Left hindlimb (tissue), 1 donor: Measurements from ENCODE around the gene IL3.

Source experiments
- DNase-seq: peaks from one replicate; pipeline ENCODE4 v3.0.0-alpha.2; 2018

The IL3 gene

GRCh38 chr5:132057498-132058255 lies 2.8 kb upstream of the IL3 start:
- no peak for DNase-seq

- no peak for DNase-seq
These were observed 1.8 kb upstream of the IL3 start for GRCh38 chr5:132058646-132059042.

GRCh38 chr5:132059043-132059695 lies 1.3 kb upstream of the IL3 start:
- DNase-seq, result no peak

GRCh38 chr5:132059696-132060500 lies 557 bp upstream of the IL3 start:
- DNase-seq, result no peak

- DNase-seq, result peak; percentile 59
These were observed 2.8 kb downstream of the IL3 start for GRCh38 chr5:132063090-132063911.

- no peak for DNase-seq
These were observed 3.7 kb downstream of the IL3 start for GRCh38 chr5:132064140-132064539.

- DNase-seq, result peak; percentile 73
These were observed 4.4 kb downstream of the IL3 start for GRCh38 chr5:132064738-132065331.

GRCh38 chr5:132065351-132065937 lies 5.0 kb downstream of the IL3 start:
- DNase-seq, result no peak

- no peak for DNase-seq
These were observed 5.7 kb downstream of the IL3 start for GRCh38 chr5:132065951-132066701.

GRCh38 chr5:132066871-132067270 lies 6.4 kb downstream of the IL3 start:
- DNase-seq, result no peak

GRCh38 chr5:132067451-132067850 lies 7.0 kb downstream of the IL3 start:
- DNase-seq, result no peak

- no peak for DNase-seq
These were observed 7.7 kb downstream of the IL3 start for GRCh38 chr5:132067941-132068808.

- DNase-seq, result no peak
These were observed 9.1 kb downstream of the IL3 start for GRCh38 chr5:132069561-132069960.

GRCh38 chr5:132069994-132070393 lies 9.5 kb downstream of the IL3 start:
- DNase-seq, result no peak

GRCh38 chr5:132070460-132071337 lies 10.2 kb downstream of the IL3 start:
- no peak for DNase-seq

GRCh38 chr5:132071338-132071707 lies 10.9 kb downstream of the IL3 start:
- no peak for DNase-seq

GRCh38 chr5:132072070-132072469 lies 11.6 kb downstream of the IL3 start:
- DNase-seq, result no peak

- DNase-seq, result no peak
These were observed 12.1 kb downstream of the IL3 start for GRCh38 chr5:132072528-132072927.
